HL-60 (cell line): ENCODE measurements around the gene ZNF764.

Source experiments
- CTCF ChIP-seq: IDR thresholded peaks from one replicate; pipeline ENCODE4 v1.5.1; 2011; ENCODE audit warnings: low read length, control low read depth, inconsistent platforms; ENCODE audit not compliant: insufficient read depth
- GABPA ChIP-seq: IDR thresholded peaks from 2 replicates; pipeline ENCODE4 v1.6.1; 2012; ENCODE audit warnings: low read depth
- REST ChIP-seq: IDR thresholded peaks from 2 replicates; pipeline ENCODE4 v1.6.1; 2012; ENCODE audit warnings: low read depth; ENCODE audit not compliant: insufficient replicate concordance
- SPI1 ChIP-seq: IDR thresholded peaks from 2 replicates; pipeline ENCODE4 v1.6.1; 2012; ENCODE audit warnings: low read depth, mild to moderate bottlenecking, borderline replicate concordance

GRCh38 chr16:30601966-30602365 is 43.8 kb upstream of the ZNF764 start:
- TF ChIP-seq GABPA (no peak), CTCF (no peak), REST (no peak), SPI1 (peak; percentile 10; the same call in 1 of the 2 replicates)
